HG03469 (cell line): ENCODE results near the gene PAFAH1B1.
"Not testable (repeated sequence)": the region's sequence is repeated elsewhere in the genome, so short reads cannot be mapped to it uniquely, and the experiment has no call there.

Source experiments
- ATAC-seq: cut with Tn5 transposase; IDR thresholded peaks from one replicate; pipeline ENCODE4 v1.9.1; 2021; ENCODE audit warnings: mild to moderate bottlenecking, moderate library complexity, moderate number of reproducible peaks; ENCODE audit not compliant: unreplicated experiment

PAFAH1B1 gene

GRCh38 chr17:2634361-2634960 is 41.0 kb downstream of the PAFAH1B1 start:
- ATAC-seq = no peak

GRCh38 chr17:2635241-2635640 is 41.8 kb downstream of the PAFAH1B1 start:
- ATAC-seq = no peak

GRCh38 chr17:2635675-2636074 is 42.2 kb downstream of the PAFAH1B1 start:
- ATAC-seq = no peak

- no peak for ATAC-seq
Measured at GRCh38 chr17:2636169-2636930, 42.9 kb downstream of the PAFAH1B1 start.

- no peak for ATAC-seq
Measured at GRCh38 chr17:2637422-2637821, 44.0 kb downstream of the PAFAH1B1 start.

GRCh38 chr17:2644971-2645370 is 51.5 kb downstream of the PAFAH1B1 start:
- no peak for ATAC-seq

GRCh38 chr17:2647957-2648356 is 54.5 kb downstream of the PAFAH1B1 start:
- no peak for ATAC-seq

- no peak for ATAC-seq
Measured at GRCh38 chr17:2649191-2649590, 55.7 kb downstream of the PAFAH1B1 start.

GRCh38 chr17:2652911-2653310 is 59.5 kb downstream of the PAFAH1B1 start:
- not testable (repeated sequence) for ATAC-seq

GRCh38 chr17:2655546-2655945 is 62.1 kb downstream of the PAFAH1B1 start:
- ATAC-seq = no peak

GRCh38 chr17:2656283-2656682 is 62.8 kb downstream of the PAFAH1B1 start:
- no peak for ATAC-seq

GRCh38 chr17:2659337-2659736 is 65.9 kb downstream of the PAFAH1B1 start:
- ATAC-seq = not testable (repeated sequence)

GRCh38 chr17:2660410-2660809 is 67.0 kb downstream of the PAFAH1B1 start:
- not testable (repeated sequence) for ATAC-seq

- ATAC-seq = no peak
Measured at GRCh38 chr17:2672026-2672425, 78.6 kb downstream of the PAFAH1B1 start.

GRCh38 chr17:2679247-2679646 is 85.8 kb downstream of the PAFAH1B1 start:
- not testable (repeated sequence) for ATAC-seq

- ATAC-seq = no peak
Measured at GRCh38 chr17:2680961-2681360, 87.5 kb downstream of the PAFAH1B1 start.

GRCh38 chr17:2681650-2682049 is 88.2 kb downstream of the PAFAH1B1 start:
- ATAC-seq = no peak

GRCh38 chr17:2682176-2682938 is 88.9 kb downstream of the PAFAH1B1 start:
- ATAC-seq = no peak

GRCh38 chr17:2683912-2684311 is 90.5 kb downstream of the PAFAH1B1 start:
- ATAC-seq = no peak

GRCh38 chr17:2684549-2684948 is 91.1 kb downstream of the PAFAH1B1 start:
- ATAC-seq = no peak

- no peak for ATAC-seq
Measured at GRCh38 chr17:2685696-2686095, 92.2 kb downstream of the PAFAH1B1 start.

GRCh38 chr17:2687074-2687418 is 93.6 kb downstream of the PAFAH1B1 start:
- no peak for ATAC-seq
